Osteocyte (in vitro differentiated cells): ENCODE measurements around the gene ATP6V0B. TPM values are rescaled to one million over a fixed set of nuclear protein-coding genes. Genes with fewer than 3 reads are reported as not detected.

Source experiments
- DNase-seq: peaks from one replicate; pipeline ENCODE4 v3.0.0; 2021; ENCODE audit warnings: mixed read lengths; ENCODE audit not compliant: unreplicated experiment; ENCODE audit errors: extremely low spot score
- H3K27ac Mint-ChIP-seq: one replicate; pipeline ENCODE4 v1.8.0; 2021; ENCODE audit warnings: mild to moderate bottlenecking, mixed read lengths; ENCODE audit not compliant: unreplicated experiment
- H3K27me3 Mint-ChIP-seq: one replicate; pipeline ENCODE4 v1.8.0; 2021; ENCODE audit warnings: mixed read lengths; ENCODE audit not compliant: unreplicated experiment
- H3K36me3 Mint-ChIP-seq: one replicate; pipeline ENCODE4 v1.8.0; 2021; ENCODE audit warnings: mixed read lengths; ENCODE audit not compliant: unreplicated experiment
- H3K4me1 Mint-ChIP-seq: one replicate; pipeline ENCODE4 v1.8.0; 2021; ENCODE audit warnings: mixed read lengths; ENCODE audit not compliant: unreplicated experiment
- H3K4me3 Mint-ChIP-seq: one replicate; pipeline ENCODE4 v1.8.0; 2021; ENCODE audit warnings: mild to moderate bottlenecking, moderate library complexity, mixed read lengths; ENCODE audit not compliant: unreplicated experiment
- H3K9me3 Mint-ChIP-seq: one replicate; pipeline ENCODE4 v1.8.0; 2021; ENCODE audit warnings: mixed read lengths; ENCODE audit not compliant: unreplicated experiment
- CTCF ChIP-seq: fragments of 200-600 bp; sonication (generic); IDR thresholded peaks from 2 replicates; pipeline ENCODE4 v1.5.0; 2021; ENCODE audit warnings: antibody characterized with exemption, mild to moderate bottlenecking, moderate library complexity
- total RNA-seq: library from RNA; stranded (reverse); gene quantifications from 2 replicates; pipeline ENCODE4 v1.2.1, GENCODE V29; 2021

Gene ATP6V0B
- total RNA-seq, 1 donor from 2014 or later = 128 TPM

DNA sequence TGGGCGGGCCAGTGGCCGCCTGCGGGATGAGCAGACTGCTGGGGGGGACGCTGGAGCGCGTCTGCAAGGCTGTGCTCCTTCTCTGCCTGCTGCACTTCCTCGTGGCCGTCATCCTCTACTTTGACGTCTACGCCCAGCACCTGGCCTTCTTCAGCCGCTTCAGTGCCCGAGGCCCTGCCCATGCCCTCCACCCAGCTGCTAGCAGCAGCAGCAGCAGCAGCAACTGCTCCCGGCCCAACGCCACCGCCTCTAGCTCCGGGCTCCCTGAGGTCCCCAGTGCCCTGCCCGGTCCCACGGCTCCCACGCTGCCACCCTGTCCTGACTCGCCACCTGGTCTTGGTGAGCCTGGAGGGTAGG lies 6.4 kb downstream of the ATP6V0B start:
- no peak for DNase-seq
- H3K27ac Mint-ChIP-seq = no peak overlapping the region
- no peak for TF ChIP-seq CTCF
- no peaks in the 10 kb centered on the region for H3K9me3 Mint-ChIP-seq
- H3K27me3 Mint-ChIP-seq = no peaks in the 10 kb centered on the region
- peaks cover 46% of the 10 kb centered on the region for H3K4me1 Mint-ChIP-seq
- H3K4me3 Mint-ChIP-seq = no peak overlapping the region
- peaks cover 17% of the 10 kb centered on the region for H3K36me3 Mint-ChIP-seq

GRCh38 chr1:43981636-43982035 lies 6.9 kb downstream of the ATP6V0B start:
- TF ChIP-seq CTCF = no peak
- no peak overlapping the region for H3K4me3 Mint-ChIP-seq
- no peaks in the 10 kb centered on the region for H3K27me3 Mint-ChIP-seq
- peaks cover 19% of the 10 kb centered on the region for H3K36me3 Mint-ChIP-seq
- H3K9me3 Mint-ChIP-seq = no peaks in the 10 kb centered on the region
- H3K4me1 Mint-ChIP-seq = peaks cover 43% of the 10 kb centered on the region
- H3K27ac Mint-ChIP-seq = no peak overlapping the region
- no peak for DNase-seq

DNA sequence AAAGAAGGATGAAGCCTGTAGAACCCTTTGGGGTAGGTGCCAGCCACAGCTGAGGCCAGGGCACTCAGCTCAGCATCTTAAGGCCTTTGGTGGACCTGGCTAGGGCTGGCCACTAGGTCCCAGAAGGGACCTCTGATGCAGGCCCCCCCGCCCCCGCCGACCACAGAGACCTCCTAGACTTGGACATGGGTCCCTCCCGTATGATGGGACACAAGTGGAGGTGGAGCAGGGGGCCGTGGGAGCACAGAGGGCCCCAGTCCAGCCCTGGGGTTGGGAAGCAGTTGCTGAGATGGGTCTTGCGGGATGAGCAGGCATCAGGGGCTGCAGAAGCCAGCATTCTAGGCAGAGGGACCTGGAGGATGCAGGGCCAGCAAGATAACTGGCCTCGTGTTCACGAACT lies 7.5 kb downstream of the ATP6V0B start:
- H3K27me3 Mint-ChIP-seq = no peaks in the 10 kb centered on the region
- H3K4me1 Mint-ChIP-seq = peaks cover 37% of the 10 kb centered on the region
- no peak overlapping the region for H3K27ac Mint-ChIP-seq
- H3K9me3 Mint-ChIP-seq = no peaks in the 10 kb centered on the region
- H3K36me3 Mint-ChIP-seq = peaks cover 13% of the 10 kb centered on the region
- no peak overlapping the region for H3K4me3 Mint-ChIP-seq
- no peak for DNase-seq
- TF ChIP-seq CTCF = no peak

DNA sequence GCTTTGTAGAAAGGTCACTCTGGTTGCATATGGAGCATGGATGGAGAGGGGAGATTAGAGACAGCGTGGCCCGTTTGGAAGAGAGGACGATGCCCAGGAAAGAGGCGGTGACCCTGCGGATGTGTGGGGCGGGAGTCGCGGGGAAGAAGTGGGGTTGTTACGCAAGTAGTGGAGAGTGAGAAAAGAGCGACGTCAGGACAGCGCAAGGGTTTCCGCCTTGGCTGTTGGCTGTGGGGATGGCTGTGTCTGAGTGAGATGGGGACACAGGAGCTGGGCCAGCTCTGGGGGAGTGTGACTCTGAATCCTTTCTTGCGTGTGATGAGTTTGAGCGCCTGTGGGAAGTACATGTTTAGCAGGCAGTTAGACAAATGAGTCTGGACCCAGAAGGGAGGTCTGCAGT lies 8.0 kb downstream of the ATP6V0B start:
- H3K27me3 Mint-ChIP-seq = no peaks in the 10 kb centered on the region
- no peak overlapping the region for H3K27ac Mint-ChIP-seq
- no peak for DNase-seq
- peaks cover 7% of the 10 kb centered on the region for H3K36me3 Mint-ChIP-seq
- TF ChIP-seq CTCF = no peak
- H3K4me1 Mint-ChIP-seq = peaks cover 33% of the 10 kb centered on the region
- H3K4me3 Mint-ChIP-seq = no peak overlapping the region
- no peaks in the 10 kb centered on the region for H3K9me3 Mint-ChIP-seq

DNA sequence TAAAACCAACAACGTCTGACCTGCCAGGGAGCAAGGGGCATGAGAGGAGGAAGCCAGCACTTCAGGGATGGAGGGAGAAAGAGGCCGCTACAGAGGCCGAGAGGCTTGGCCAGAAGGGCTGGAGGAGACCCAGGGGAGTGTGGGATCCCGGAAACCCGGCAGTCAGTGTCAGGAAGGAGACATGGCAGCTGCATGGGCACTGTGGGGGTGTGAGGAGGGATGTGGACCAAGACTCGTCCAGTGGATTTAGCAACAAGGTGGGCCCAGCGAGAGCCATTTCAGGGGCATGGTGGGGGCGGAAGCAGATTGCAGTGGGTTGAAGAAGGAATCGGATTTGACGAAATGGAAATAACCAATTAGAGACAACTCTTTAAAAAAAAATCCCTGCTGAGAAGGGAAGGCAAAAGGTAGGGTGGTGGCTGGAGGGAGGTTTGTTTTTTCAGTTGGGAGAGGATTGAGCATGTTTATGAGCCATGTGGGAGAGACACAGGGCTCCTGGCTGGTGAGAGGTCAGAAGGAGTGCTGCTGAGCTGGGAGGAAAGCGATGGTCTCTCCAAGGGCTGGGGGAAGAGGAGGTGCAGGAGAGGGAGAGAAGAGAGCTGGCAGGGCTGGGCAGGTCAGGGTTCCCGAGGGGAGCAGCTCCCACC lies 8.6 kb downstream of the ATP6V0B start:
- no peak for DNase-seq
- no peak for TF ChIP-seq CTCF
- Mint-ChIP-seq H3K4me1 (peaks cover 28% of the 10 kb centered on the region), H3K4me3 (no peak overlapping the region), H3K27ac (no peak overlapping the region), H3K36me3 (peaks cover 3% of the 10 kb centered on the region), H3K9me3 (no peaks in the 10 kb centered on the region), H3K27me3 (no peaks in the 10 kb centered on the region)
